Chondrocyte (in vitro differentiated cells): ENCODE measurements around the gene BTG1. TPM values are rescaled to one million over a fixed set of nuclear protein-coding genes. Genes with fewer than 3 reads are reported as not detected.

Source experiments
- DNase-seq: peaks from one replicate; pipeline ENCODE4 v3.0.0; 2021; ENCODE audit warnings: mixed read lengths, low spot score
- H3K27ac Mint-ChIP-seq: one replicate; pipeline ENCODE4 v1.8.0; 2021; ENCODE audit warnings: mild to moderate bottlenecking, moderate library complexity, mixed read lengths; ENCODE audit not compliant: unreplicated experiment
- H3K27me3 Mint-ChIP-seq: 2 replicates; pipeline ENCODE4 v1.8.0; 2021; ENCODE audit warnings: low read depth, mixed read lengths
- H3K36me3 Mint-ChIP-seq: 2 replicates; pipeline ENCODE4 v1.8.0; 2021; ENCODE audit warnings: low read depth, mixed read lengths
- H3K4me1 Mint-ChIP-seq: 2 replicates; pipeline ENCODE4 v1.8.0; 2021; ENCODE audit warnings: low read depth, mild to moderate bottlenecking, mixed read lengths
- H3K4me3 Mint-ChIP-seq: one replicate; pipeline ENCODE4 v1.8.0; 2021; ENCODE audit warnings: mild to moderate bottlenecking, moderate library complexity, mixed read lengths; ENCODE audit not compliant: unreplicated experiment
- H3K9me3 Mint-ChIP-seq: 2 replicates; pipeline ENCODE4 v1.8.0; 2021; ENCODE audit warnings: low read depth, mixed read lengths
- total RNA-seq: library from RNA; stranded (reverse); gene quantifications from 3 replicates; pipeline ENCODE4 v1.2.1, GENCODE V29; 2021
- TF ChIP-seq, protein P1 (sequence below): fragments of 200-600 bp; sonication (generic); IDR thresholded peaks from 2 replicates; pipeline ENCODE4 v1.5.0; 2021; ENCODE audit warnings: antibody characterized with exemption, mild to moderate bottlenecking, moderate library complexity

The BTG1 gene
- total RNA-seq, 1 donor from 2014 or later = 53.6 TPM

DNA sequence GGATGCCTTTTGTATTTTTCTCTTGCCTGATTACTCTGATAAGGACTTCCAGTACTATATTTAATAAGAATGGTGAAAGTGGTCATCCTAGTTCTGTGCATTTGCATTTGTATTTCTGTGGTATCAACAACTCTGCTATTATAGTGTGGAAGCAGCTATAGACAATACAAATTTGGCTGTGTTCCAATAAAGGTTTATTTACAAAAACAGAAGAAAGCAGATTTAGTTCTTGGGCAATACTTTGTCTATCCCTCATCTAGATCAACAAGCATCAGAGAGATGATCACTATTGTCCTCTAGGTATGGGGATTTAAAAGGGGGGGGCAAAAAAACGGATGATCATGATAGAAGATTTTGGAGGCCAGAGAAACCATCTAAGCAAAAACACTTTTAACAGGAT is 19.1 kb upstream of the BTG1 start:
- H3K9me3 Mint-ChIP-seq = no peaks in the 10 kb centered on the region
- no peak overlapping the region for H3K27ac Mint-ChIP-seq
- peaks cover 3% of the 10 kb centered on the region for H3K4me1 Mint-ChIP-seq
- no peak for DNase-seq
- no peaks in the 10 kb centered on the region for H3K27me3 Mint-ChIP-seq
- no peaks in the 10 kb centered on the region for H3K36me3 Mint-ChIP-seq
- TF ChIP-seq, protein P1, sequence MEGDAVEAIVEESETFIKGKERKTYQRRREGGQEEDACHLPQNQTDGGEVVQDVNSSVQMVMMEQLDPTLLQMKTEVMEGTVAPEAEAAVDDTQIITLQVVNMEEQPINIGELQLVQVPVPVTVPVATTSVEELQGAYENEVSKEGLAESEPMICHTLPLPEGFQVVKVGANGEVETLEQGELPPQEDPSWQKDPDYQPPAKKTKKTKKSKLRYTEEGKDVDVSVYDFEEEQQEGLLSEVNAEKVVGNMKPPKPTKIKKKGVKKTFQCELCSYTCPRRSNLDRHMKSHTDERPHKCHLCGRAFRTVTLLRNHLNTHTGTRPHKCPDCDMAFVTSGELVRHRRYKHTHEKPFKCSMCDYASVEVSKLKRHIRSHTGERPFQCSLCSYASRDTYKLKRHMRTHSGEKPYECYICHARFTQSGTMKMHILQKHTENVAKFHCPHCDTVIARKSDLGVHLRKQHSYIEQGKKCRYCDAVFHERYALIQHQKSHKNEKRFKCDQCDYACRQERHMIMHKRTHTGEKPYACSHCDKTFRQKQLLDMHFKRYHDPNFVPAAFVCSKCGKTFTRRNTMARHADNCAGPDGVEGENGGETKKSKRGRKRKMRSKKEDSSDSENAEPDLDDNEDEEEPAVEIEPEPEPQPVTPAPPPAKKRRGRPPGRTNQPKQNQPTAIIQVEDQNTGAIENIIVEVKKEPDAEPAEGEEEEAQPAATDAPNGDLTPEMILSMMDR = no peak
- H3K4me3 Mint-ChIP-seq = no peak overlapping the region

- Mint-ChIP-seq H3K27me3 (no peaks in the 10 kb centered on the region), H3K36me3 (no peaks in the 10 kb centered on the region)
These were observed 16.4 kb upstream of the BTG1 start for GRCh38 chr12:92162079-92162478.

GRCh38 chr12:92158796-92159439 is 13.3 kb upstream of the BTG1 start:
- H3K4me3 Mint-ChIP-seq = no peak overlapping the region
- H3K9me3 Mint-ChIP-seq = no peaks in the 10 kb centered on the region
- H3K4me1 Mint-ChIP-seq = peaks cover 3% of the 10 kb centered on the region
- no peak overlapping the region for H3K27ac Mint-ChIP-seq
- no peaks in the 10 kb centered on the region for H3K36me3 Mint-ChIP-seq
- no peak for DNase-seq
- H3K27me3 Mint-ChIP-seq = no peaks in the 10 kb centered on the region
- TF ChIP-seq, protein P1 = no peak

More at GRCh38 chr12:92162079-92162478, 16.4 kb upstream of the BTG1 start:
- no peak overlapping the region for H3K27ac Mint-ChIP-seq
- H3K9me3 Mint-ChIP-seq = no peaks in the 10 kb centered on the region
- no peak overlapping the region for H3K4me3 Mint-ChIP-seq
- TF ChIP-seq, protein P1 = no peak
- no peak for DNase-seq
- H3K4me1 Mint-ChIP-seq = peaks cover 3% of the 10 kb centered on the region

- Mint-ChIP-seq H3K27ac (no peak overlapping the region), H3K4me1 (peaks cover 3% of the 10 kb centered on the region), H3K27me3 (no peaks in the 10 kb centered on the region), H3K9me3 (no peaks in the 10 kb centered on the region), H3K36me3 (no peaks in the 10 kb centered on the region), H3K4me3 (no peak overlapping the region)
- TF ChIP-seq, protein P1 = no peak
- no peak for DNase-seq
These were observed 11.2 kb upstream of the BTG1 start for GRCh38 chr12:92156704-92157395.

DNA sequence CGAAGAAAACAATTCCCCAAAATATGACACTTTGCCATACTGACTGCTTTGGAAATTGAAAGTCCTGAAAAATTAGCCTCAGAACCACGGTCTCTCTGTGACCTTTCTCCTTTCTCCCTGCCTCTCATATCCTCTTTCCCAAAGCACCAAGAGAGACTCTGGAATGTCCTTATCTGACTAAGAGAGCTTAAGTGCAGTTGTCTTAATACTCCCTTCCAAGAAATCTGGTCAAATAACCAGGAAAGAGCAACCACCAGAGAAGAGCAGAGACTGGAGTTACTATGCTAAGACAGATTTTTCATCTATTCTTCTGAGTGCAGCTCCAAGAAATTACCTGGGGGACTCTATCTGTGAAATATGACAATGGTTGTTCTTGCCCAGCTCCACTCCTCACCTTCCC is 10.5 kb upstream of the BTG1 start:
- no peak for DNase-seq
- H3K9me3 Mint-ChIP-seq = no peaks in the 10 kb centered on the region
- TF ChIP-seq, protein P1 = no peak
- H3K4me3 Mint-ChIP-seq = no peak overlapping the region
- H3K4me1 Mint-ChIP-seq = peaks cover 3% of the 10 kb centered on the region
- no peaks in the 10 kb centered on the region for H3K36me3 Mint-ChIP-seq
- H3K27me3 Mint-ChIP-seq = no peaks in the 10 kb centered on the region
- H3K27ac Mint-ChIP-seq = no peak overlapping the region
